ENCODE results near the gene UBA6. TPM values are rescaled to one million over a fixed set of nuclear protein-coding genes. Genes with fewer than 3 reads are reported as not detected.
"Not testable (repeated sequence)": the region's sequence is repeated elsewhere in the genome, so short reads cannot be mapped to it uniquely, and the experiment has no call there.

Gene UBA6
- total and polyA plus RNA-seq, 2 donors from 2014 or later: 5.2 to 45.8 TPM

- Histone ChIP-seq H3K36me3 (ENCODE audit: control insufficient read depth in 2 of 3, insufficient read depth in 3 of 3, low read length in 3 of 3) (peaks cover 0 to 4% (median 0%) of the 10 kb centered on the region in 3 donors), H3K27ac (ENCODE audit: low read depth in 2 of 2, low read length in 2 of 2) (no peak overlapping the region), H3K4me1 (ENCODE audit: control insufficient read depth in 2 of 3, insufficient read depth in 2 of 3, low read depth in 1 of 3, low read length in 3 of 3) (no peaks in the 10 kb centered on the region), H3K27me3 (ENCODE audit: control insufficient read depth, insufficient read depth, low read length) (no peaks in the 10 kb centered on the region), H3K9me3 (ENCODE audit: control insufficient read depth in 2 of 3, insufficient read depth in 1 of 3, low read length in 3 of 3) (no peaks in the 10 kb centered on the region), H3K4me3 (ENCODE audit: low read length in 3 of 3) (no peak overlapping the region), H3K9ac (ENCODE audit: low read length in 3 of 3) (no peak overlapping the region)
- FAIRE-seq (no peak), DNase-seq (no peak)
- no peak for TF ChIP-seq CTCF (IDR thresholded peaks at IDR 0.05; ENCODE audit: borderline replicate concordance, extremely low read depth, insufficient read depth)
- intact Hi-C loops (cut with DNase I): no loop called here
Observed at GRCh38 chr4:67712000-67712625, 11.2 kb upstream of the UBA6 start.

GRCh38 chr4:67706682-67707081 is 5.7 kb upstream of the UBA6 start:
- FAIRE-seq; intact Hi-C loops (cut with DNase I); H3K4me1 ChIP-seq (ENCODE audit: control insufficient read depth in 2 of 3, insufficient read depth in 2 of 3, low read depth in 1 of 3, low read length in 3 of 3): not testable (repeated sequence)

GRCh38 chr4:67704843-67705242 is 3.9 kb upstream of the UBA6 start:
- no peak for FAIRE-seq
- intact Hi-C loops (cut with DNase I): no loop called here

More at GRCh38 chr4:67706682-67707081, 5.7 kb upstream of the UBA6 start:
- H3K9ac ChIP-seq (ENCODE audit: low read length in 3 of 3); H3K36me3 ChIP-seq (ENCODE audit: control insufficient read depth in 2 of 3, insufficient read depth in 3 of 3, low read length in 3 of 3); H3K9me3 ChIP-seq (ENCODE audit: control insufficient read depth in 2 of 3, insufficient read depth in 1 of 3, low read length in 3 of 3); H3K4me3 ChIP-seq (ENCODE audit: low read length in 3 of 3); H3K27me3 ChIP-seq (ENCODE audit: control insufficient read depth, insufficient read depth, low read length); DNase-seq; H3K27ac ChIP-seq (ENCODE audit: low read depth in 2 of 2, low read length in 2 of 2): not testable (repeated sequence)

GRCh38 chr4:67702166-67702565 is 1.2 kb upstream of the UBA6 start:
- no peak overlapping the region for H3K9ac ChIP-seq (ENCODE audit: low read length in 3 of 3)
- intact Hi-C loops (cut with DNase I): no loop called here
- peaks cover 0 to 4% (median 0%) of the 10 kb centered on the region in 3 donors for H3K4me1 ChIP-seq (ENCODE audit: control insufficient read depth in 2 of 3, insufficient read depth in 2 of 3, low read depth in 1 of 3, low read length in 3 of 3)
- no peaks in the 10 kb centered on the region for H3K27me3 ChIP-seq (ENCODE audit: control insufficient read depth, insufficient read depth, low read length)
- FAIRE-seq: no peak
- no peaks in the 10 kb centered on the region for H3K9me3 ChIP-seq (ENCODE audit: control insufficient read depth in 2 of 3, insufficient read depth in 1 of 3, low read length in 3 of 3)
- no peak for TF ChIP-seq CTCF (IDR thresholded peaks at IDR 0.05; ENCODE audit: borderline replicate concordance, extremely low read depth, insufficient read depth)
- H3K27ac ChIP-seq (ENCODE audit: low read depth in 2 of 2, low read length in 2 of 2): no peak overlapping the region
- no peaks in the 10 kb centered on the region for H3K36me3 ChIP-seq (ENCODE audit: control insufficient read depth in 2 of 3, insufficient read depth in 3 of 3, low read length in 3 of 3)
- H3K4me3 ChIP-seq (ENCODE audit: low read length in 3 of 3): peak overlapping the region in 2 of 3 donors; percentile 90 to 92
- no peak for DNase-seq

More at GRCh38 chr4:67704843-67705242, 3.9 kb upstream of the UBA6 start:
- Histone ChIP-seq H3K36me3 (ENCODE audit: control insufficient read depth in 2 of 3, insufficient read depth in 3 of 3, low read length in 3 of 3) (no peaks in the 10 kb centered on the region), H3K9ac (ENCODE audit: low read length in 3 of 3) (no peak overlapping the region), H3K4me1 (ENCODE audit: control insufficient read depth in 2 of 3, insufficient read depth in 2 of 3, low read depth in 1 of 3, low read length in 3 of 3) (peaks cover 0 to 4% (median 0%) of the 10 kb centered on the region in 3 donors), H3K4me3 (ENCODE audit: low read length in 3 of 3) (no peak overlapping the region), H3K27me3 (ENCODE audit: control insufficient read depth, insufficient read depth, low read length) (no peaks in the 10 kb centered on the region), H3K27ac (ENCODE audit: low read depth in 2 of 2, low read length in 2 of 2) (no peak overlapping the region), H3K9me3 (ENCODE audit: control insufficient read depth in 2 of 3, insufficient read depth in 1 of 3, low read length in 3 of 3) (no peaks in the 10 kb centered on the region)
- TF ChIP-seq CTCF (IDR thresholded peaks at IDR 0.05; ENCODE audit: borderline replicate concordance, extremely low read depth, insufficient read depth): no peak
- DNase-seq: no peak

Data from kidney (tissue), 14 donors.